Measurements from ENCODE around the gene SPDYA.
A peak's percentile ranks its signal among the peaks of the same experiment; 100 is the strongest.

SPDYA gene

GRCh38 chr2:28870146-28870891 is 59.7 kb downstream of the SPDYA start, which contains the start of gene TRMT61B:
TSS of gene TRMT61B (minus strand) at chr2:28870309. CDS start at chr2:28870277, 32 bp downstream.
- peak within 1 kb of the TSS; percentile 15; the same call in 1 of the 2 replicates for H3K27ac ChIP-seq (ENCODE audit: low read depth, low read length)

GRCh38 chr2:28871620-28872019 is 61.0 kb downstream of the SPDYA start:
- Histone ChIP-seq H3K4me1 (ENCODE audit: control insufficient read depth, insufficient read depth, low read length) (peaks cover 10% of the 10 kb centered on the region; the same call in 1 of the 2 replicates), H3K4me3 (ENCODE audit: low read depth, low read length) (no peak overlapping the region), H3K36me3 (ENCODE audit: control insufficient read depth, insufficient read depth, low read length) (no peaks in the 10 kb centered on the region; the same call in 1 of the 2 replicates), H3K9me3 (ENCODE audit: control insufficient read depth, insufficient read depth, low read depth, low read length) (no peaks in the 10 kb centered on the region), H3K9ac (ENCODE audit: low read length) (no peak overlapping the region), H3K27ac (ENCODE audit: low read depth, low read length) (no peak overlapping the region), H3K27me3 (ENCODE audit: control insufficient read depth, insufficient read depth, low read length) (peaks cover 10% of the 10 kb centered on the region)

More at GRCh38 chr2:28870146-28870891, 59.7 kb downstream of the SPDYA start, which contains the start of gene TRMT61B:
- Histone ChIP-seq H3K4me3 (ENCODE audit: low read depth, low read length) (peak within 1 kb of the TSS; percentile 77), H3K9me3 (ENCODE audit: control insufficient read depth, insufficient read depth, low read depth, low read length) (no peaks in the 10 kb centered on the region), H3K4me1 (ENCODE audit: control insufficient read depth, insufficient read depth, low read length) (peaks cover 10% of the 10 kb centered on the region; the same call in 1 of the 2 replicates), H3K9ac (ENCODE audit: low read length) (peak within 1 kb of the TSS; percentile 83), H3K27me3 (ENCODE audit: control insufficient read depth, insufficient read depth, low read length) (peaks cover under 1% of the 10 kb centered on the region; the same call in 1 of the 2 replicates), H3K36me3 (ENCODE audit: control insufficient read depth, insufficient read depth, low read length) (peaks cover under 1% of the 10 kb centered on the region)

GRCh38 chr2:28880193-28880592 is 69.6 kb downstream of the SPDYA start:
- no peak overlapping the region for H3K9ac ChIP-seq (ENCODE audit: low read length)
- H3K9me3 ChIP-seq (ENCODE audit: control insufficient read depth, insufficient read depth, low read depth, low read length): no peaks in the 10 kb centered on the region
- H3K27me3 ChIP-seq (ENCODE audit: control insufficient read depth, insufficient read depth, low read length): peaks cover 23% of the 10 kb centered on the region
- H3K4me1 ChIP-seq (ENCODE audit: control insufficient read depth, insufficient read depth, low read length): no peaks in the 10 kb centered on the region
- H3K27ac ChIP-seq (ENCODE audit: low read depth, low read length): no peak overlapping the region
- H3K36me3 ChIP-seq (ENCODE audit: control insufficient read depth, insufficient read depth, low read length): no peaks in the 10 kb centered on the region
- no peak overlapping the region for H3K4me3 ChIP-seq (ENCODE audit: low read depth, low read length)

GRCh38 chr2:28893488-28893887 is 82.9 kb downstream of the SPDYA start:
- H3K9me3 ChIP-seq (ENCODE audit: control insufficient read depth, insufficient read depth, low read depth, low read length): no peaks in the 10 kb centered on the region
- no peak overlapping the region for H3K4me3 ChIP-seq (ENCODE audit: low read depth, low read length)
- peaks cover 9% of the 10 kb centered on the region; the same call in 1 of the 2 replicates for H3K4me1 ChIP-seq (ENCODE audit: control insufficient read depth, insufficient read depth, low read length)
- no peaks in the 10 kb centered on the region for H3K27me3 ChIP-seq (ENCODE audit: control insufficient read depth, insufficient read depth, low read length)
- H3K36me3 ChIP-seq (ENCODE audit: control insufficient read depth, insufficient read depth, low read length): no peaks in the 10 kb centered on the region
- H3K27ac ChIP-seq (ENCODE audit: low read depth, low read length): no peak overlapping the region
- H3K9ac ChIP-seq (ENCODE audit: low read length): no peak overlapping the region

GRCh38 chr2:28894470-28895188 is 84.0 kb downstream of the SPDYA start, which contains the start of gene WDR43:
TSS of gene WDR43 (plus strand) at chr2:28894667. CDS start at chr2:28894699, 32 bp downstream.
- H3K4me1 ChIP-seq (ENCODE audit: control insufficient read depth, insufficient read depth, low read length): peaks cover 12% of the 10 kb centered on the region; the same call in 1 of the 2 replicates
- H3K27me3 ChIP-seq (ENCODE audit: control insufficient read depth, insufficient read depth, low read length): no peaks in the 10 kb centered on the region
- peak within 1 kb of the TSS; percentile 93 for H3K27ac ChIP-seq (ENCODE audit: low read depth, low read length)
- peak within 1 kb of the TSS; percentile 100 for H3K9ac ChIP-seq (ENCODE audit: low read length)
- no peaks in the 10 kb centered on the region for H3K9me3 ChIP-seq (ENCODE audit: control insufficient read depth, insufficient read depth, low read depth, low read length)
- peak within 1 kb of the TSS; percentile 87 for H3K4me3 ChIP-seq (ENCODE audit: low read depth, low read length)
- no peaks in the 10 kb centered on the region for H3K36me3 ChIP-seq (ENCODE audit: control insufficient read depth, insufficient read depth, low read length)

GRCh38 chr2:28895189-28895893 is 84.7 kb downstream of the SPDYA start:
- H3K9ac ChIP-seq (ENCODE audit: low read length): peak overlapping the region; percentile 100
- no peaks in the 10 kb centered on the region for H3K36me3 ChIP-seq (ENCODE audit: control insufficient read depth, insufficient read depth, low read length)
- H3K4me3 ChIP-seq (ENCODE audit: low read depth, low read length): peak overlapping the region; percentile 87
- peaks cover 12% of the 10 kb centered on the region; the same call in 1 of the 2 replicates for H3K4me1 ChIP-seq (ENCODE audit: control insufficient read depth, insufficient read depth, low read length)
- H3K27ac ChIP-seq (ENCODE audit: low read depth, low read length): peak overlapping the region; percentile 93
- no peaks in the 10 kb centered on the region for H3K27me3 ChIP-seq (ENCODE audit: control insufficient read depth, insufficient read depth, low read length)
- no peaks in the 10 kb centered on the region for H3K9me3 ChIP-seq (ENCODE audit: control insufficient read depth, insufficient read depth, low read depth, low read length)

- H3K9me3 ChIP-seq (ENCODE audit: control insufficient read depth, insufficient read depth, low read depth, low read length): no peaks in the 10 kb centered on the region
- H3K36me3 ChIP-seq (ENCODE audit: control insufficient read depth, insufficient read depth, low read length): peaks cover 8% of the 10 kb centered on the region
- H3K27ac ChIP-seq (ENCODE audit: low read depth, low read length): no peak overlapping the region
- H3K27me3 ChIP-seq (ENCODE audit: control insufficient read depth, insufficient read depth, low read length): no peaks in the 10 kb centered on the region
- peak overlapping the region; percentile 87 for H3K4me3 ChIP-seq (ENCODE audit: low read depth, low read length)
- H3K9ac ChIP-seq (ENCODE audit: low read length): no peak overlapping the region
- H3K4me1 ChIP-seq (ENCODE audit: control insufficient read depth, insufficient read depth, low read length): peaks cover 15% of the 10 kb centered on the region; the same call in 1 of the 2 replicates
These were observed 86.3 kb downstream of the SPDYA start for GRCh38 chr2:28896906-28897305.

GRCh38 chr2:28898048-28898447 is 87.4 kb downstream of the SPDYA start:
- Histone ChIP-seq H3K9me3 (ENCODE audit: control insufficient read depth, insufficient read depth, low read depth, low read length) (no peaks in the 10 kb centered on the region), H3K27me3 (ENCODE audit: control insufficient read depth, insufficient read depth, low read length) (no peaks in the 10 kb centered on the region), H3K27ac (ENCODE audit: low read depth, low read length) (no peak overlapping the region), H3K4me3 (ENCODE audit: low read depth, low read length) (peak overlapping the region; percentile 87; the same call in 1 of the 2 replicates), H3K4me1 (ENCODE audit: control insufficient read depth, insufficient read depth, low read length) (peaks cover 15% of the 10 kb centered on the region; the same call in 1 of the 2 replicates), H3K36me3 (ENCODE audit: control insufficient read depth, insufficient read depth, low read length) (peaks cover 19% of the 10 kb centered on the region), H3K9ac (ENCODE audit: low read length) (no peak overlapping the region)
